A549 (cell line): ENCODE results near the gene ICAM4. TPM values are rescaled to one million over a fixed set of nuclear protein-coding genes. Genes with fewer than 3 reads are reported as not detected.
A peak's percentile ranks its signal among the peaks of the same experiment; 100 is the strongest.

ENCODE experiments used
- ATAC-seq, 2 experiments: fragments of 200-7000 bp in 1 of 2; fragments of >200 bp in 1 of 2; cut with Nextera tagmentation in 1 of 2; cut with Tn5 transposase in 1 of 2; 3 replicates each; pipeline versions ENCODE4 v1.8.0 to v1.9.1; 2018 to 2020; ENCODE audit warnings: mild to moderate bottlenecking in 1 of 2, moderate library complexity in 1 of 2
- CTCF ChIA-PET: fragments of 300-600 bp; sonication (Branson Sonifier 250); formaldehyde crosslinking; extraction: SDS; loops from one replicate; lab custom pipeline; 2021; ENCODE audit warnings: antibody characterized with exemption, inconsistent platforms; lab: Yijun Ruan, JAX
- POLR2A ChIA-PET: fragments of 350-600 bp; formaldehyde crosslinking; extraction: SDS; loops from one replicate; lab custom pipeline; 2021; ENCODE audit warnings: antibody characterized with exemption, inconsistent platforms; lab: Yijun Ruan, JAX
- DNase-seq, 2 experiments: peaks; one replicate each; pipeline versions ENCODE4 v3.0.0 to v3.0.0-alpha.2; 2011 to 2016; ENCODE audit warnings: low read depth in 1 of 2, low spot score in 1 of 2
- FAIRE-seq: peaks from 2 replicates; lab custom pipeline; 2011; peaks lifted over from hg19 to GRCh38; lab: Jason Lieb, UNC
- H3K27ac ChIP-seq, 2 experiments: fragments of >200 bp; sonication (Bioruptor Twin); formaldehyde crosslinking; 3 replicates each; pipeline ENCODE4 v1.5.1; 2016 to 2017
- H3K4me1 ChIP-seq: fragments of >200 bp; sonication (Bioruptor Twin); formaldehyde crosslinking; 3 replicates; pipeline ENCODE4 v1.6.1; 2016
- H3K4me2 ChIP-seq: fragments of >200 bp; sonication (Bioruptor Twin); formaldehyde crosslinking; 3 replicates; pipeline ENCODE4 v1.6.1; 2016
- H3K4me3 ChIP-seq: fragments of >200 bp; sonication (Bioruptor Twin); formaldehyde crosslinking; 3 replicates; pipeline ENCODE4 v1.5.1; 2016
- H3K9me3 ChIP-seq: fragments of >200 bp; sonication (Bioruptor Twin); formaldehyde crosslinking; 3 replicates; pipeline ENCODE4 v1.6.1; 2016
- BHLHE40 ChIP-seq: IDR thresholded peaks from 2 replicates; pipeline ENCODE4 v1.6.1; 2012; ENCODE audit warnings: low read depth, low read length, inconsistent platforms
- CBX8 ChIP-seq: fragments of 200-600 bp; sonication (generic); IDR thresholded peaks from 2 replicates; pipeline ENCODE4 v1.6.1; 2016
- E2F6 ChIP-seq: IDR thresholded peaks from 2 replicates; pipeline ENCODE4 v1.6.1; 2012; ENCODE audit warnings: low read depth, borderline replicate concordance
- EHF ChIP-seq: fragments of 250-450 bp; sonication (Bioruptor Pico); IDR thresholded peaks from 2 replicates; pipeline ENCODE4 v1.5.0; 2020; ENCODE audit warnings: mild to moderate bottlenecking
- FOSL2 ChIP-seq, 2 experiments: fragments of 450-650 bp in 1 of 2; fragments of >200 bp in 1 of 2; sonication (Bioruptor Twin) in 1 of 2; formaldehyde crosslinking; IDR thresholded peaks; 2 replicates each; pipeline versions ENCODE4 v1.5.0 to v1.6.1; 2016 to 2020; ENCODE audit warnings: mild to moderate bottlenecking in 1 of 2, moderate library complexity in 1 of 2
- FOXS1 ChIP-seq: fragments of 250-450 bp; sonication (Bioruptor Pico); IDR thresholded peaks from 2 replicates; pipeline ENCODE4 v1.5.0; 2020; ENCODE audit warnings: mild to moderate bottlenecking, moderate library complexity
- HDAC2 ChIP-seq: fragments of 200-600 bp; sonication (generic); IDR thresholded peaks from 2 replicates; pipeline ENCODE4 v1.6.1; 2016
- HEYL ChIP-seq: fragments of 250-450 bp; sonication (Bioruptor Pico); IDR thresholded peaks from 2 replicates; pipeline ENCODE4 v1.8.0; 2021; ENCODE audit warnings: mild to moderate bottlenecking, moderate library complexity
- KDM1A ChIP-seq: fragments of 200-600 bp; sonication (generic); IDR thresholded peaks from 2 replicates; pipeline ENCODE4 v1.6.1; 2016; ENCODE audit warnings: low read depth, mild to moderate bottlenecking
- KDM5A ChIP-seq: fragments of 200-600 bp; sonication (generic); IDR thresholded peaks from 2 replicates; pipeline ENCODE4 v1.6.1; 2016; ENCODE audit warnings: antibody characterized with exemption, mild to moderate bottlenecking
- MYC ChIP-seq: IDR thresholded peaks from 2 replicates; pipeline ENCODE4 v1.6.1; 2012; ENCODE audit warnings: mild to moderate bottlenecking, inconsistent platforms, low read length, improper control_type of control experiment, borderline replicate concordance
- RAD21 ChIP-seq, 2 experiments: fragments of >200 bp in 1 of 2; sonication (Bioruptor Twin) in 1 of 2; formaldehyde crosslinking in 1 of 2; IDR thresholded peaks in 1 of 2; conservative IDR thresholded peaks in 1 of 2; 2 replicates in 1 of 2; 3 replicates in 1 of 2; pipeline ENCODE4 v1.6.1; 2012 to 2018; ENCODE audit warnings: inconsistent platforms in 1 of 2
- RCOR1 ChIP-seq: fragments of 150-350 bp; IDR thresholded peaks from 2 replicates; pipeline ENCODE4 v1.6.1; 2014; ENCODE audit warnings: antibody characterized with exemption, low read length, low read depth
- RFX5 ChIP-seq: fragments of 450-650 bp; IDR thresholded peaks from 2 replicates; pipeline ENCODE4 v1.7.1; 2014; ENCODE audit warnings: antibody characterized with exemption, mild to moderate bottlenecking, moderate library complexity
- SREBF2 ChIP-seq: fragments of 450-650 bp; IDR thresholded peaks from 2 replicates; pipeline ENCODE4 v1.6.1; 2014; ENCODE audit warnings: mild to moderate bottlenecking, moderate library complexity
- ZC3H11A ChIP-seq: fragments of 450-650 bp; IDR thresholded peaks from 2 replicates; pipeline ENCODE4 v1.6.1; 2014; ENCODE audit warnings: antibody characterized with exemption, mild to moderate bottlenecking
- ZFP36 ChIP-seq: fragments of 450-650 bp; IDR thresholded peaks from 2 replicates; pipeline ENCODE4 v1.6.1; 2014; ENCODE audit warnings: borderline replicate concordance; ENCODE audit not compliant: partially characterized antibody
- ZNF302 ChIP-seq: fragments of 250-450 bp; sonication (Bioruptor Pico); IDR thresholded peaks from 2 replicates; pipeline ENCODE4 v1.9.0; 2021; ENCODE audit warnings: inconsistent platforms, mild to moderate bottlenecking, moderate library complexity
- WGBS: methylation state at CpG from one replicate; pipeline ENCODE4 v1.1.6; 2017; ENCODE audit errors: missing lambda C conversion rate; 5-methylcytosine and 5-hydroxymethylcytosine counted together
- polyA plus RNA-seq, 4 experiments: library from polyadenylated mRNA; depleted of rRNA in 3 of 4; stranded (reverse); fragments of >200 nt; fragmentation: RNase III in 1 of 4; extraction: RNeasy Plus Mini Kit Qiagen cat#74134 plus additional on column Dnase treatment in 1 of 4; gene quantifications; 2 replicates in 3 of 4; 3 replicates in 1 of 4; pipeline ENCODE4 v1.2.3, GENCODE V29; 2011 to 2017
- TF ChIP-seq, protein P1 (sequence below): fragments of >200 bp; sonication (Bioruptor Twin); formaldehyde crosslinking; IDR thresholded peaks from 3 replicates; pipeline ENCODE4 v1.5.1; 2016
- TF ChIP-seq, protein P2 (sequence below): fragments of 150-350 bp; IDR thresholded peaks from 2 replicates; pipeline ENCODE4 v1.6.1; 2014; ENCODE audit warnings: low read depth, mild to moderate bottlenecking, low read length

ICAM4 gene
- polyA plus RNA-seq, 2 of the 4 experiments (the other 2 are of a cell fraction), result not detected

DNA sequence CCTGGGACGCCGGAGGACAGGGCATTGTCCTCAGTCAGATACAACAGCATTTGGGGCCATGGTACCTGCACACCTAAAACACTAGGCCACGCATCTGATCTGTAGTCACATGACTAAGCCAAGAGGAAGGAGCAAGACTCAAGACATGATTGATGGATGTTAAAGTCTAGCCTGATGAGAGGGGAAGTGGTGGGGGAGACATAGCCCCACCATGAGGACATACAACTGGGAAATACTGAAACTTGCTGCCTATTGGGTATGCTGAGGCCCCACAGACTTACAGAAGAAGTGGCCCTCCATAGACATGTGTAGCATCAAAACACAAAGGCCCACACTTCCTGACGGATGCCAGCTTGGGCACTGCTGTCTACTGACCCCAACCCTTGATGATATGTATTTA, 1.4 kb upstream of the ICAM4 start:
- ChIA-PET CTCF (interaction anchor here (1.1 to 2.5 kb wide), 5 partner anchors 13 to 106 kb away, joined by 3 to 10 read pairs (median 5); partner anchors contain the start of gene TYK2), POLR2A (no interaction called here)
- H3K9me3 ChIP-seq, result no peaks in the 10 kb centered on the region
- DNase-seq (no peak), ATAC-seq (no peak), FAIRE-seq (no peak)
- H3K4me1 ChIP-seq, result peaks cover 13% of the 10 kb centered on the region
- no peak overlapping the region for H3K4me2 ChIP-seq
- no peak for TF ChIP-seq FOXS1 (CRISPR knock-in tag)
- TF ChIP-seq SREBF2, result no peak
- TF ChIP-seq HEYL (CRISPR knock-in tag), result no peak
- TF ChIP-seq BHLHE40, result no peak
- TF ChIP-seq ZC3H11A, result no peak
- no peak for TF ChIP-seq RCOR1
- TF ChIP-seq HDAC2, result no peak
- no peak for TF ChIP-seq RAD21 (conservative IDR thresholded peaks at IDR 0.05 in 1 of 2, IDR thresholded peaks at IDR 0.05 in 1 of 2)
- no peak for TF ChIP-seq E2F6
- TF ChIP-seq, protein P1, sequence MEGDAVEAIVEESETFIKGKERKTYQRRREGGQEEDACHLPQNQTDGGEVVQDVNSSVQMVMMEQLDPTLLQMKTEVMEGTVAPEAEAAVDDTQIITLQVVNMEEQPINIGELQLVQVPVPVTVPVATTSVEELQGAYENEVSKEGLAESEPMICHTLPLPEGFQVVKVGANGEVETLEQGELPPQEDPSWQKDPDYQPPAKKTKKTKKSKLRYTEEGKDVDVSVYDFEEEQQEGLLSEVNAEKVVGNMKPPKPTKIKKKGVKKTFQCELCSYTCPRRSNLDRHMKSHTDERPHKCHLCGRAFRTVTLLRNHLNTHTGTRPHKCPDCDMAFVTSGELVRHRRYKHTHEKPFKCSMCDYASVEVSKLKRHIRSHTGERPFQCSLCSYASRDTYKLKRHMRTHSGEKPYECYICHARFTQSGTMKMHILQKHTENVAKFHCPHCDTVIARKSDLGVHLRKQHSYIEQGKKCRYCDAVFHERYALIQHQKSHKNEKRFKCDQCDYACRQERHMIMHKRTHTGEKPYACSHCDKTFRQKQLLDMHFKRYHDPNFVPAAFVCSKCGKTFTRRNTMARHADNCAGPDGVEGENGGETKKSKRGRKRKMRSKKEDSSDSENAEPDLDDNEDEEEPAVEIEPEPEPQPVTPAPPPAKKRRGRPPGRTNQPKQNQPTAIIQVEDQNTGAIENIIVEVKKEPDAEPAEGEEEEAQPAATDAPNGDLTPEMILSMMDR, result no peak
- no peak for TF ChIP-seq EHF
- TF ChIP-seq ZNF302 (CRISPR knock-in tag), result no peak
- TF ChIP-seq RFX5, result no peak
- TF ChIP-seq FOSL2 (IDR thresholded peaks at IDR 0.05), result no peak
- TF ChIP-seq FOSL2 (CRISPR knock-in tag; IDR thresholded peaks at IDR 0.05), result no peak
- no peak for TF ChIP-seq CBX8
- TF ChIP-seq, protein P2, sequence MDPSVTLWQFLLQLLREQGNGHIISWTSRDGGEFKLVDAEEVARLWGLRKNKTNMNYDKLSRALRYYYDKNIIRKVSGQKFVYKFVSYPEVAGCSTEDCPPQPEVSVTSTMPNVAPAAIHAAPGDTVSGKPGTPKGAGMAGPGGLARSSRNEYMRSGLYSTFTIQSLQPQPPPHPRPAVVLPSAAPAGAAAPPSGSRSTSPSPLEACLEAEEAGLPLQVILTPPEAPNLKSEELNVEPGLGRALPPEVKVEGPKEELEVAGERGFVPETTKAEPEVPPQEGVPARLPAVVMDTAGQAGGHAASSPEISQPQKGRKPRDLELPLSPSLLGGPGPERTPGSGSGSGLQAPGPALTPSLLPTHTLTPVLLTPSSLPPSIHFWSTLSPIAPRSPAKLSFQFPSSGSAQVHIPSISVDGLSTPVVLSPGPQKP, result no peak
- no peak for TF ChIP-seq MYC
- no peak for TF ChIP-seq KDM5A
- no peak overlapping the region for H3K4me3 ChIP-seq
- WGBS, result 83% methylated on average over 3 of the region's 4 CpGs
- H3K27ac ChIP-seq, result no peak overlapping the region

DNA sequence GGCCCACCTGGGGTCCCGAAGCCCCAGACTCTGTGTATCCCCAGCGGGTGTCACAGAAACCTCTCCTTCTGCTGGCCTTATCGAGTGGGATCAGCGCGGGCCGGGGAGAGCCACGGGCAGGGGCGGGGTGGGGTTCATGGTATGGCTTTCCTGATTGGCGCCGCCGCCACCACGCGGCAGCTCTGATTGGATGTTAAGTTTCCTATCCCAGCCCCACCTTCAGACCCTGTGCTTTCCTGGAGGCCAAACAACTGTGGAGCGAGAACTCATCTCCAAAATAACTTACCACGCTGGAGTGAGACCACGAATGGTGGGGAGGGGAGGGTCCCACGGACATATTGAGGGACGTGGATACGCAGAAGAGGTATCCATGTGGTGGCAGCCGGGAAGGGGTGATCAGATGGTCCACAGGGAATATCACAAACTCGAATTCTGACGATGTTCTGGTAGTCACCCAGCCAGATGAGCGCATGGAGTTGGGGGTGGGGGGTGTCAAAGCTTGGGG, 2.0 kb downstream of the ICAM4 start:
- Histone ChIP-seq H3K4me2 (peak overlapping the region; percentile 97), H3K4me1 (peaks cover 16% of the 10 kb centered on the region), H3K9me3 (no peaks in the 10 kb centered on the region), H3K27ac (peak overlapping the region; percentile 48 to 81), H3K4me3 (peak overlapping the region; percentile 52)
- ChIA-PET CTCF (interaction anchor here (0.6 to 1.4 kb wide), 8 partner anchors 17 to 127 kb away, joined by 3 to 7 read pairs (median 3); partner anchors contain the start of gene ICAM1), POLR2A (interaction anchor here (0.5 to 2.0 kb wide), 4 partner anchors 18 to 92 kb away, joined by 6 to 10 read pairs (median 7); partner anchors contain the start of genes ICAM1, RAVER1 and TYK2)
- FAIRE-seq (no peak), ATAC-seq (peak; percentile 62 to 76; a peak in 5 of 6 replicates), DNase-seq (peak; percentile 75 to 85)
- TF ChIP-seq KDM1A (no peak), ZFP36 (no peak)
- WGBS, result 9% methylated on average over 9 of the region's 23 CpGs
